ENCODE data around the gene KRT33B. TPM values are rescaled to one million over a fixed set of nuclear protein-coding genes. Genes with fewer than 3 reads are reported as not detected.
A peak's percentile ranks its signal among the peaks of the same experiment; 100 is the strongest.

KRT33B gene
- total and polyA plus RNA-seq, 2 of the 13 experiments (the other 11 are each of a cell fraction or from before 2014, with no cell fraction given): not detected

GRCh38 chr17:41415833-41416335 is 46.3 kb upstream of the KRT33B start (continued):
- no peak for TF ChIP-seq CERS6 (CRISPR knock-in tag; IDR thresholded peaks at IDR 0.05)
- no peak for TF ChIP-seq ZNF761 (CRISPR knock-in tag; conservative IDR thresholded peaks at IDR 0.05)
- no peak for TF ChIP-seq ZNF543 (CRISPR knock-in tag; IDR thresholded peaks at IDR 0.05)
- TF ChIP-seq CSRNP1 (CRISPR knock-in tag; IDR thresholded peaks at IDR 0.05): no peak
- TF ChIP-seq PHB2 (IDR thresholded peaks at IDR 0.05; ENCODE audit: partially characterized antibody): no peak
- no peak for TF ChIP-seq ZNF564 (CRISPR knock-in tag; IDR thresholded peaks at IDR 0.05)
- peak; percentile 83 for TF ChIP-seq MED1 (CRISPR knock-in tag; IDR thresholded peaks at IDR 0.05)
- TF ChIP-seq KAT7 (CRISPR knock-in tag; IDR thresholded peaks at IDR 0.05; ENCODE audit: borderline replicate concordance): no peak
- no peak for TF ChIP-seq GRHL1 (CRISPR knock-in tag; conservative IDR thresholded peaks at IDR 0.05)
- TF ChIP-seq ZBTB49 (CRISPR knock-in tag; IDR thresholded peaks at IDR 0.05; ENCODE audit: borderline replicate concordance): no peak
- no peak for TF ChIP-seq CCDC6 (CRISPR knock-in tag; IDR thresholded peaks at IDR 0.05)
- TF ChIP-seq ARHGAP35 (CRISPR knock-in tag; IDR thresholded peaks at IDR 0.05; ENCODE audit: borderline replicate concordance): no peak
- TF ChIP-seq TCF7 (IDR thresholded peaks at IDR 0.05; ENCODE audit: low read depth): peak; percentile 48
- TF ChIP-seq CENPX (CRISPR knock-in tag; IDR thresholded peaks at IDR 0.05): no peak
- no peak for TF ChIP-seq ZNF781 (CRISPR knock-in tag; IDR thresholded peaks at IDR 0.05; ENCODE audit: borderline replicate concordance, not compliant biosample characterization)
- no peak for TF ChIP-seq CENPBD1 (CRISPR knock-in tag; IDR thresholded peaks at IDR 0.05; ENCODE audit: borderline replicate concordance, low read depth)
- TF ChIP-seq GLMP (CRISPR knock-in tag; IDR thresholded peaks at IDR 0.05; ENCODE audit: borderline replicate concordance): no peak
- TF ChIP-seq DMTF1 (CRISPR knock-in tag; IDR thresholded peaks at IDR 0.05): no peak
- no peak for TF ChIP-seq CENPT (CRISPR knock-in tag; IDR thresholded peaks at IDR 0.05; ENCODE audit: low read depth)
